ENCODE data around the gene BCAS1.

BCAS1 gene

GRCh38 chr20:53964501-53965253 is 105.7 kb downstream of the BCAS1 start:
- no peak for DNase-seq (ENCODE audit: low read depth in 4 of 4, low spot score in 1 of 4)

GRCh38 chr20:53964067-53964466 is 106.3 kb downstream of the BCAS1 start:
- no peak for DNase-seq (ENCODE audit: low read depth in 4 of 4, low spot score in 1 of 4)

- DNase-seq (ENCODE audit: low read depth in 4 of 4, low spot score in 1 of 4), result no peak
Measured at GRCh38 chr20:53963635-53964034, 106.8 kb downstream of the BCAS1 start.

- no peak for DNase-seq (ENCODE audit: low read depth in 4 of 4, low spot score in 1 of 4)
Measured at GRCh38 chr20:53962388-53962787, 108.0 kb downstream of the BCAS1 start.

GRCh38 chr20:53961527-53961926 is 108.9 kb downstream of the BCAS1 start:
- DNase-seq (ENCODE audit: low read depth in 4 of 4, low spot score in 1 of 4), result no peak

- no peak for DNase-seq (ENCODE audit: low read depth in 4 of 4, low spot score in 1 of 4)
Measured at GRCh38 chr20:53960579-53961272, 109.7 kb downstream of the BCAS1 start.

- no peak for DNase-seq (ENCODE audit: low read depth in 4 of 4, low spot score in 1 of 4)
Measured at GRCh38 chr20:53959911-53960578, 110.3 kb downstream of the BCAS1 start.

GRCh38 chr20:53958260-53958659 is 112.1 kb downstream of the BCAS1 start:
- no peak for DNase-seq (ENCODE audit: low read depth in 4 of 4, low spot score in 1 of 4)

GRCh38 chr20:53957451-53958172 is 112.8 kb downstream of the BCAS1 start:
- DNase-seq (ENCODE audit: low read depth in 4 of 4, low spot score in 1 of 4), result no peak

GRCh38 chr20:53956013-53956715 is 114.2 kb downstream of the BCAS1 start:
- DNase-seq (ENCODE audit: low read depth in 4 of 4, low spot score in 1 of 4), result no peak

GRCh38 chr20:53954723-53955658 is 115.4 kb downstream of the BCAS1 start:
- DNase-seq (ENCODE audit: low read depth in 4 of 4, low spot score in 1 of 4), result no peak

- DNase-seq (ENCODE audit: low read depth in 4 of 4, low spot score in 1 of 4), result no peak
Measured at GRCh38 chr20:53952528-53953096, 117.8 kb downstream of the BCAS1 start.

- DNase-seq (ENCODE audit: low read depth in 4 of 4, low spot score in 1 of 4), result no peak
Measured at GRCh38 chr20:53950578-53950977, 119.8 kb downstream of the BCAS1 start.

GRCh38 chr20:53950031-53950430 is 120.4 kb downstream of the BCAS1 start:
- DNase-seq (ENCODE audit: low read depth in 4 of 4, low spot score in 1 of 4), result no peak

- DNase-seq (ENCODE audit: low read depth in 4 of 4, low spot score in 1 of 4), result peak in 3 of 4 experiments; percentile 43 to 59 (median 58)
Measured at GRCh38 chr20:53949319-53949839, 121.0 kb downstream of the BCAS1 start.

GRCh38 chr20:53948383-53949318 is 121.7 kb downstream of the BCAS1 start:
- DNase-seq (ENCODE audit: low read depth in 4 of 4, low spot score in 1 of 4), result no peak

- DNase-seq (ENCODE audit: low read depth in 4 of 4, low spot score in 1 of 4), result no peak
Measured at GRCh38 chr20:53947501-53948195, 122.7 kb downstream of the BCAS1 start.

Measured in stimulated activated CD4-positive, alpha-beta T cell treated with anti-CD3 and anti-CD28 coated beads, Interleukin-1b, Interleukin-23, amount 100 ng/mL, for 24 hours (primary cell).